K562 (cell line): Measurements from ENCODE around the gene GP1BA.

ENCODE experiments used
- FOS ChIP-seq: IDR thresholded peaks from 3 replicates; pipeline ENCODE4 v1.6.1; 2011; ENCODE audit not compliant: insufficient read length; ENCODE audit errors: extremely low read depth
- JUN ChIP-seq, 2 experiments: sonication (generic) in 1 of 2; formaldehyde crosslinking in 1 of 2; IDR thresholded peaks; 2 replicates each; pipeline versions ENCODE4 v1.6.1 to v1.8.0; 2012 to 2022; ENCODE audit warnings: borderline replicate concordance in 2 of 2, mild to moderate bottlenecking in 2 of 2, improper control_type of control experiment in 1 of 2, low read depth in 1 of 2, low read length in 1 of 2, missing genetic modification reagents in 1 of 2
- POLR2A ChIP-seq: fragments of 450-650 bp; conservative IDR thresholded peaks from 2 replicates; pipeline ENCODE4 v1.6.1; 2016
- POLR2AphosphoS5 ChIP-seq: IDR thresholded peaks from 2 replicates; pipeline ENCODE4 v1.6.1; 2011; ENCODE audit warnings: mild to moderate bottlenecking, low read depth, low read length, moderate library complexity; ENCODE audit not compliant: control insufficient read depth, insufficient read depth
- ZC3H8 ChIP-seq: fragments of 450-650 bp; IDR thresholded peaks from 2 replicates; pipeline ENCODE4 v1.6.1; 2017
- ZKSCAN1 ChIP-seq: fragments of 150-350 bp; IDR thresholded peaks from 2 replicates; pipeline ENCODE4 v1.6.1; 2016; ENCODE audit warnings: low read depth, low read length

GRCh38 chr17:4921320-4921719 is 10.8 kb upstream of the GP1BA start:
- TF ChIP-seq ZC3H8 (no peak), ZKSCAN1 (no peak), FOS (no peak), POLR2AphosphoS5 (no peak), POLR2A (no peak), JUN (IDR thresholded peaks at IDR 0.05; ENCODE audit: borderline replicate concordance, low read depth, low read length) (no peak), JUN (CRISPR knock-in tag; IDR thresholded peaks at IDR 0.05; ENCODE audit: borderline replicate concordance) (no peak)
